HepG2 (cell line): ENCODE results near the gene AFF1. TPM values are rescaled to one million over a fixed set of nuclear protein-coding genes. Genes with fewer than 3 reads are reported as not detected.
A peak's percentile ranks its signal among the peaks of the same experiment; 100 is the strongest.

Experiments used
- CCDC6 ChIP-seq: sonication (generic); formaldehyde crosslinking; IDR thresholded peaks from 2 replicates; pipeline ENCODE4 v1.8.1; 2022; ENCODE audit warnings: mild to moderate bottlenecking, missing genetic modification reagents, moderate library complexity
- CREM ChIP-seq, 2 experiments: sonication (generic) in 1 of 2; formaldehyde crosslinking in 1 of 2; IDR thresholded peaks; 2 replicates each; pipeline versions ENCODE4 v1.4.0 to v1.6.1; 2016 to 2020; ENCODE audit warnings: antibody characterized with exemption in 1 of 2, mild to moderate bottlenecking in 1 of 2, missing genetic modification reagents in 1 of 2
- DPF2 ChIP-seq: sonication (generic); formaldehyde crosslinking; IDR thresholded peaks from 2 replicates; pipeline ENCODE4 v1.4.0; 2020; ENCODE audit warnings: mild to moderate bottlenecking, low read depth, missing genetic modification reagents, borderline replicate concordance
- HNF1A ChIP-seq, 2 experiments: sonication (generic) in 1 of 2; formaldehyde crosslinking in 1 of 2; IDR thresholded peaks; 2 replicates each; pipeline versions ENCODE4 v1.4.0 to v1.6.1; 2016 to 2020; ENCODE audit warnings: borderline replicate concordance in 1 of 2, low read depth in 1 of 2, mild to moderate bottlenecking in 1 of 2, missing genetic modification reagents in 1 of 2
- HNF4G ChIP-seq, 2 experiments: sonication (generic) in 1 of 2; formaldehyde crosslinking in 1 of 2; IDR thresholded peaks; 2 replicates each; pipeline versions ENCODE4 v1.4.0 to v1.6.1; 2011 to 2020; ENCODE audit warnings: borderline replicate concordance in 2 of 2, low read depth in 2 of 2, mild to moderate bottlenecking in 2 of 2, low read length in 1 of 2, missing genetic modification reagents in 1 of 2, moderate library complexity in 1 of 2
- KAT8 ChIP-seq: IDR thresholded peaks from 2 replicates; pipeline ENCODE4 v1.6.1; 2016; ENCODE audit warnings: missing genetic modification reagents, missing compliant biosample characterization
- LRRFIP1 ChIP-seq: sonication (generic); formaldehyde crosslinking; conservative IDR thresholded peaks from 2 replicates; pipeline ENCODE4 v1.4.0; 2020; ENCODE audit warnings: missing genetic modification reagents
- PAWR ChIP-seq: sonication (generic); formaldehyde crosslinking; IDR thresholded peaks from 2 replicates; pipeline ENCODE4 v1.4.0; 2020; ENCODE audit warnings: missing genetic modification reagents, mild to moderate bottlenecking, borderline replicate concordance
- PPARG ChIP-seq: conservative IDR thresholded peaks from 2 replicates; pipeline ENCODE4 v1.6.1; 2016; ENCODE audit warnings: missing biosample characterization, missing genetic modification reagents
- RXRB ChIP-seq: IDR thresholded peaks from 2 replicates; pipeline ENCODE4 v1.6.1; 2016; ENCODE audit warnings: borderline replicate concordance, missing genetic modification reagents, missing compliant biosample characterization
- TBX2 ChIP-seq: sonication (generic); formaldehyde crosslinking; IDR thresholded peaks from 2 replicates; pipeline ENCODE4 v1.5.0; 2020; ENCODE audit warnings: missing genetic modification reagents, mild to moderate bottlenecking, borderline replicate concordance
- THAP11 ChIP-seq: IDR thresholded peaks from 2 replicates; pipeline ENCODE4 v1.6.1; 2016; ENCODE audit warnings: missing biosample characterization, missing genetic modification reagents
- ZBTB7B ChIP-seq: sonication (generic); formaldehyde crosslinking; IDR thresholded peaks from 2 replicates; pipeline ENCODE4 v1.4.0; 2020; ENCODE audit warnings: missing genetic modification reagents
- ZMYM2 ChIP-seq: sonication (generic); formaldehyde crosslinking; IDR thresholded peaks from 2 replicates; pipeline ENCODE4 v1.8.0; 2022; ENCODE audit warnings: mild to moderate bottlenecking, missing genetic modification reagents
- ZMYM4 ChIP-seq: sonication (generic); formaldehyde crosslinking; IDR thresholded peaks from 2 replicates; pipeline ENCODE4 v1.8.1; 2023; ENCODE audit warnings: mild to moderate bottlenecking, missing genetic modification reagents
- ZNF441 ChIP-seq: sonication (generic); formaldehyde crosslinking; IDR thresholded peaks from 2 replicates; pipeline ENCODE4 v1.7.0; 2021; ENCODE audit warnings: missing genetic modification reagents, borderline replicate concordance
- ZNF800 ChIP-seq: sonication (generic); formaldehyde crosslinking; IDR thresholded peaks from 2 replicates; pipeline ENCODE4 v1.4.0; 2020; ENCODE audit warnings: missing genetic modification reagents
- polyA plus RNA-seq, 8 experiments: library from polyadenylated mRNA; depleted of rRNA in 3 of 8; stranded (reverse) in 7 of 8; unstranded in 1 of 8; fragments of >200 nt; fragmentation: Illumina TruSeq in 4 of 8; extraction: Trizol in 4 of 8; gene quantifications; 2 replicates each; pipeline versions ENCODE4 v1.2.1 to v1.2.3, GENCODE V29; 2011 to 2016; ENCODE audit warnings: low read depth in 4 of 8, missing spikeins in 1 of 8, mixed read lengths in 1 of 8; ENCODE audit not compliant: insufficient read depth in 1 of 8
- total RNA-seq, 5 experiments: library from RNA; depleted of rRNA; stranded (reverse); fragments of >200 nt; fragmentation: Illumina TruSeq; extraction: Trizol; gene quantifications; 2 replicates each; pipeline ENCODE4 v1.2.3, GENCODE V29; 2016; ENCODE audit warnings: low read depth in 1 of 5

The AFF1 gene
- total and polyA plus RNA-seq, 2 of the 13 experiments (the other 11 are each of a cell fraction or from before 2014, with no cell fraction given): 15.5 to 15.9 TPM

GRCh38 chr4:86977621-86978184, 42.9 kb downstream of the AFF1 start (continued):
- TF ChIP-seq HNF1A (IDR thresholded peaks at IDR 0.05; ENCODE audit: low read depth): 0 out of 2 replicates have a peak, but pooled peaks have one; percentile 30
- no peak for TF ChIP-seq HNF1A (CRISPR knock-in tag; IDR thresholded peaks at IDR 0.05; ENCODE audit: borderline replicate concordance)
- peak; percentile 70; the same call in 1 of the 2 replicates for TF ChIP-seq ZMYM4
- TF ChIP-seq ZNF441: no peak
- peak; percentile 78; the same call in 1 of the 2 replicates for TF ChIP-seq TBX2 (CRISPR knock-in tag)
- no peak for TF ChIP-seq CCDC6 (CRISPR knock-in tag)
- TF ChIP-seq PPARG (CRISPR knock-in tag): peak; percentile 56; the same call in 1 of the 2 replicates
- TF ChIP-seq LRRFIP1 (CRISPR knock-in tag): no peak
- TF ChIP-seq THAP11: peak; percentile 46; the same call in 1 of the 2 replicates
- peak; percentile 80 for TF ChIP-seq HNF4G (IDR thresholded peaks at IDR 0.05; ENCODE audit: borderline replicate concordance, low read depth, low read length)
- peak; percentile 27; the same call in 1 of the 2 replicates for TF ChIP-seq HNF4G (CRISPR knock-in tag; IDR thresholded peaks at IDR 0.05; ENCODE audit: borderline replicate concordance, low read depth)
- peak; percentile 98 for TF ChIP-seq DPF2 (CRISPR knock-in tag)
- TF ChIP-seq ZMYM2 (CRISPR knock-in tag): peak; percentile 92
- peak; percentile 53; the same call in 1 of the 2 replicates for TF ChIP-seq ZBTB7B (CRISPR knock-in tag)
- TF ChIP-seq KAT8: peak; percentile 49; the same call in 1 of the 2 replicates
- peak; percentile 75; the same call in 1 of the 2 replicates for TF ChIP-seq CREM (IDR thresholded peaks at IDR 0.05)
- no peak for TF ChIP-seq CREM (CRISPR knock-in tag; IDR thresholded peaks at IDR 0.05)
- TF ChIP-seq ZNF800 (CRISPR knock-in tag): no peak
- TF ChIP-seq PAWR (CRISPR knock-in tag): no peak
- peak; percentile 63; the same call in 1 of the 2 replicates for TF ChIP-seq RXRB (CRISPR knock-in tag)
